Stimulated activated CD8-positive, alpha-beta memory T cell treated with anti-CD3 and anti-CD28 coated beads, Interleukin-15, amount 100 ng/mL, for 48 hours (primary cell): ENCODE results near the gene NPAS2.

Experiments used
- DNase-seq, 2 donors: peaks; one replicate each; pipeline ENCODE4 v3.0.0-alpha.2; 2020; ENCODE audit warnings: low read depth in 2 of 2

Gene NPAS2

DNA sequence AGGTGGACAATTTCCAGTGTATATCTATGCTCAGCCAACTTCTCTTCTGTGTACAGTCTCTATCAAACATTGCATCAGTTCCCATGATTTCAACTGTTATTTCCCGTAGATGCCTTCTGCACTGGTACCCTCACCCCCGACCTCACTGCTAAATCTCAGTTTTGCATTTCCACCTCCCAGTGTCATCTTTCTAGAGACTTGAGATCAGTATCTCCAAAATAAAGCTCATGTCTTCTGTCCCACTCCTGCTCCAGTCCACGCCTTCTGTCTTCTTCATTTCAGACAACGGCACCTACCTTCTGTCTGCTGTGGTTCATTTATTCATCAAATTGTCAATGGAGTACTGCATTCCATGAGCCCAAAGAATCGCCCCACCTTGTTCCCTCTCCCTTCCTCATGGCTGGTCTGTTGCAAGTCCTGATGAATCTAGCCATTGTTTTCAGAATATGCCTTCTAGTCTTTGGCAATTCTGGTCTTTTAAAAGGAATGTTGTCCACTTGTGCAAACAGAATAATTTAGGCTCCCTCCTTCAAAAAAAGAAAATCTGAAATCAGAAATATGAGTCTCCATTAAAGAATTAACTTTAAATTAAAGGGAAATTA is 23.3 kb upstream of the NPAS2 start:
- no peak for DNase-seq

- DNase-seq = no peak
These were observed 20.3 kb upstream of the NPAS2 start for GRCh38 chr2:100799686-100800085.

GRCh38 chr2:100800915-100801314 is 19.0 kb upstream of the NPAS2 start:
- DNase-seq = no peak

- DNase-seq = no peak
These were observed 18.5 kb upstream of the NPAS2 start for GRCh38 chr2:100801402-100801801.

DNA sequence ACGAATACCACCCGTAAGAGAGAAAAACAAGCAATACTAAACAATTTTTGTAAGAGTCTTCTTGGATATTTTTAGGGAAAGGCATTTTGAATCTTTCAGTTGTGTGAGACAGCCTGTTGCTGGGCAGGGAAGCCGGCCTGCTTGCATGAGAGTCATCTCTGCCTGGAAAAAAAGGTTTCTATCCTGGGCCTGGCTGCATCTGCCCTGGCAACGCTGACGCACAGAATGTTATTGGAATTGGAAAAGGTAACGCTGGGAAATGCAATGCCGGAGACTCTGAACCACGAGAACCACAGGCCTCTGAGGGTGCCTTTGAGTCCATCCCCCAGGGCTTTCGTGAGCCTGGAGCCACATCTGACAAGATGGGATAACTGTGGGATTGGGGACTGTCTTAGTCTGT is 17.9 kb upstream of the NPAS2 start:
- DNase-seq = no peak

DNA sequence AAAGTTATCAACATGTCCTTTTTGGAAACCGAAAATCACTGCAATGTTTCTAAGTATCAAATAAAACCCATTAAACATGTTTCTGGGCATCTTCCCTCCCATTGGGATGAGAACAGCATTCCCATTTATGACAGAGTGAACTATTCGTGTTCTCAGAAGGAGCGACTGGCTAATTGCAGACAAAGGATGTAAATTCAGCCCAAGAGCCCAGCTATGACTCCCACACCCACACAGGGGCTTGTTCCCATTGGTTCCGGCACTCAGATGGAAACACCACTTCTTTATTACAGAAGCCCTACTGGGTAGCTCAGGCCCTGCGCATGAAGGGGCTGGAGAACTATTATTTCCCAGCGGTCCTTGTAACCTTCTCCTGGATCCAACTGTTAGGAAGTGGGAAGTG is 16.6 kb upstream of the NPAS2 start:
- no peak for DNase-seq

DNA sequence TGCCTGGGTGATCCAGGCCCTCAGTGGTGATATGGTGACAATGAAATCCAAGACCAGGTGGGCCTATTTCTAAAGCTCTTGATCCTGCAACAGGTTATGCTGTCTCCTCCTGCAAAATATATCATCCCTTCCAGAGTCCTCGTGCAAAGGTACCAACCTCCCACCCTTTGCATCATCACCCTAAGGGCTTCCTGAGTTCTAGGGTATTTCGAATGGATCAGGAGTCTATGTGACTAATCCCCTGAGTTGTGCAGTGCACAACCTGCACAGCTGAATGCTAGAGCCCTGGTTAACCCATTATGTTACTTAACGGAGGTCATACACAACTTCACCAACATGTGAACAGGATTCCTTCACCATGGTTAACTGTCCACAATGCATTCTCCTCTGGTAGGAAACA is 13.4 kb upstream of the NPAS2 start:
- no peak for DNase-seq

DNA sequence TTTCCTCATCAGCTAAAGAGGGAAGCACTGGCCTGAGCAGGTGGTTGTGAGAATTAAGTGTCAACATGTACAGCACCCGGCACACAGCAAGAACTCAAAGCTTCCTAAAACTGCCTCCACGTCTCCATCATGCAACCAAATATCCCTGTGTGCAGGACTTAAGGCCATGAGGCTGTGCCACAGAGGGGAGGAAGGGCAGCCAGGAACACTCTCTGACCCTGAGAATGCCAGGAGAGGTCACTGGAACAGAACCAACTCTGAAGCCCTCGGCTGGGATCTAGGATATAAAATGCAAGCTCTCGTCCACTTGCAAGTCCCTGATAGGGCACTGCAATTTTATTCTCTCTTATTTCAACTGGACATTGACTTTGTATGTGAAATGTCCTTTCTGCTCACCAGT is 12.2 kb upstream of the NPAS2 start:
- DNase-seq = no peak

- DNase-seq = no peak
These were observed 11.4 kb upstream of the NPAS2 start for GRCh38 chr2:100808582-100808981.

DNA sequence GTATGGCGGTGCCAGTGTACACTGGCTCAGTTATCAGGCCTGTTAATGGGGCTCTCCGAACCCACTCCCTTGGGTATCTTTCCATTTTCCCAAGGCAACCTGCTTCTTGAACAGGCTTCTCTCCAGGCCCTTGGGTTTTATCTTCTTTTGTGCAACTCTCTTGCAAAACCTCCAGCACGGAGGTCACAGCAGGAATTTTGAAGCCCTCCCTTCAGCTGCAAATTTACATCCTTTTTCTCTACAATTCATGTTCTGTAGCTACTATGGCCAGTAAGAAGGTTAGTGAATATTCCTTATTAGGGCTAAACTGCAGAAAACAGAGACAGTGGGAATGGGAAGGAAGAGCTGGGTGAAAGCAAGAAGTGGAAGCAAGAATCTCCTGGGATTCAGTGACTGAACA is 10.4 kb upstream of the NPAS2 start:
- DNase-seq = no peak

DNA sequence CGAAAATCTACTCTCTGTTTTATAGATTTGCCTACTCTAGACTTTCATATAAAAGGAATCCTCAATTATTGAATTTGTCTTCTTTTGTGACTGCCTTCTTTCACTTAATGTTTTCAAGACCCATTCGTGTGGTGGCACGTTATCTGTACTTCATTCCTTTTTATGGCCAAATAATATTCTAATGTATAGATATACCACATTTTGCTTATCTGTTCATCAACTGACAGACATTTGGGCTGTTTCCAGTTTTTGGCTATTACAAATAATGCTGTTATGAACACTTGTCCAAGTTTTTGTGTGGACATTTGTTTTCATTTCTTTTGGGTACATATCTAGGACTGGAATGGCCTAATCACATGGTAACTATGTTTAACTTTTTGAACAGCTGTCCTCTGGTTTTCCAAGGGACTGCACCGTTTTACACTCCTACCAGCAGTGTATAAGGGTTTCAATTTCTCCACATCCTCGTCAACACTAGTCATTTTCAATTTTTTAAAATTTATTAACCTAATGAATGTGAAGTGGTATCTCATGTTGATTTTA is 9.3 kb upstream of the NPAS2 start:
- no peak for DNase-seq

DNA sequence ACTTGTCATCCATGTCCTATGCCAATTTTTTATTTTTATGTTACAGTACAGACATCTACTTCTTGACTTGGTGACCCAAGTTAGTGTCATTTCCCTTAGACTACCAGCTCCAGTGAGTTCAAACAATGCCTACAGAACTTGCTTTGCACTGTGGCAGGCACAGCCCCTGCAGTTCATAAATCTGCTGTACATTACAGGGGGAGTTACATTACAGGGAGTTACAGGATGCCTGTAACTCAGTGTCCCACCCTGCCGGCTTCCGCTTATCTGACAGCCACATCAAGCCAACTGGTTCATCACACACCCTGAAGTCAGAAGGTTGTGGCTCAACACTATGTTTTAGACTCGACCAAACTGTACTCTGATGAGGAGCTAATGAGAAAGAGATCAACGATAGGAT is 7.8 kb upstream of the NPAS2 start:
- DNase-seq = no peak

GRCh38 chr2:100812573-100812972 is 7.4 kb upstream of the NPAS2 start:
- no peak for DNase-seq

DNA sequence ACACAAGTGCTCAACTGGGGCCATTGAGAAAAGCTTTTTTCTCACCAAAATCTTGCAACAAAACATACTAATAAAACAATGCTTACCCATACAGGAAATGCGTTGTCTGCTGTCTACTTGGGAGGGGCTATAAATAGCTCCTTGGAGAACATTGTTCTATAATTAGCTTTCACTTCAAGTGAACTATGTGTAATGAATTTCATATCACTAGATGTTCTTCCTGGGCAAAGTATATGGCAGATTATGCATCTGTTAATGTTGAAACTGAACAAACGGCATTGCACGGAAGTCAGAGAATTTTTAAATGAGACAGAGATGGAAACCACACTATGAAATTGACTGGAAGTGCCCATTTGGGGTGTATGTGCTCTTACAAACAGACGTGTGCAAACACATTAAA is 6.4 kb upstream of the NPAS2 start:
- DNase-seq = no peak

DNA sequence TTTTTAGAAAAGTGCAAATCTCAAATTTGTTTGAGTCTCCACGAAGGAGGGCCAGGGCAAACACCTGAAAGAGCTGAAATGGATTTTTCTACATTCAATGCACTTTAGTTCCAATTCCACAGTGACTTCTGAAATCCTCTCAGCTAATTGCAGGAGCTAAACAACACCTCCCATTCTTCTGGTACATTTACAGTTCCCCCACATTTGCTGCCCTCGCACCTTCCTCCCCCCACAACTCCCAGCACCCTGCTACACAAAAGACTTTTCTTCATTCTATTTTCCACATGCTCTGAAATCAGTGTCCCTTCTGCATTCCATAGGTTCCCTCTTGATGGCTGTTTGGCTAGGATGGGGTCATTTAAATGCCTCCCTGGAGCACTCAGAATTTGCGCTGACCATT is 5.9 kb upstream of the NPAS2 start:
- no peak for DNase-seq

GRCh38 chr2:100814453-100814852 is 5.5 kb upstream of the NPAS2 start:
- DNase-seq = no peak

DNA sequence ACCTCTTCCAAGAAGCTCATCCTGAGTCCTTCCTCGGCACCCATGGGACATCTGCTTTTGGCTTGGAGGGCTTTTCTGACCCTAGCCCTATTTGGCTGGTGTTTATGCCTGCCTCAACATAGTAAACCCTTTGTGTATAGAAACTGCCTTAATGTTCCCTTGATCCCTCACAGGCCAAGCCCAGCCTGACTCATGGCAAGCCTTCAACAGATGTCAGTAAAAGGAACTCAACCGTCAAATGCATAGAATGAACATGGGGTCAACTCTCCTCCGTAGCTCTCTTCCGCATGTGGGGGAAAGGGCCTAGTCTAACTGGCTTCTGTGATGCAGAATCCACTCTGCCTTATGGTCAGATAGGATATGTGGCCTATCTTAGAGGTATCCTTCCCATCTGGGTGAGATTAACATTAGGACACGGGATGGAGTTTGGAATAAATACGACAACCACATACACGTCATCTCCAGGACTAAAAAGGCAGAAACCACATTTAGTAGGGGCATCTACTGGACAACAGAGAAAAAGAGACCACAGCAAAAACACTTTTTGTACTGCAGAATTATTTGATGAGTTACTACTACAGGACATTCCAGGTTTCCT is 2.5 kb upstream of the NPAS2 start:
- DNase-seq = no peak

DNA sequence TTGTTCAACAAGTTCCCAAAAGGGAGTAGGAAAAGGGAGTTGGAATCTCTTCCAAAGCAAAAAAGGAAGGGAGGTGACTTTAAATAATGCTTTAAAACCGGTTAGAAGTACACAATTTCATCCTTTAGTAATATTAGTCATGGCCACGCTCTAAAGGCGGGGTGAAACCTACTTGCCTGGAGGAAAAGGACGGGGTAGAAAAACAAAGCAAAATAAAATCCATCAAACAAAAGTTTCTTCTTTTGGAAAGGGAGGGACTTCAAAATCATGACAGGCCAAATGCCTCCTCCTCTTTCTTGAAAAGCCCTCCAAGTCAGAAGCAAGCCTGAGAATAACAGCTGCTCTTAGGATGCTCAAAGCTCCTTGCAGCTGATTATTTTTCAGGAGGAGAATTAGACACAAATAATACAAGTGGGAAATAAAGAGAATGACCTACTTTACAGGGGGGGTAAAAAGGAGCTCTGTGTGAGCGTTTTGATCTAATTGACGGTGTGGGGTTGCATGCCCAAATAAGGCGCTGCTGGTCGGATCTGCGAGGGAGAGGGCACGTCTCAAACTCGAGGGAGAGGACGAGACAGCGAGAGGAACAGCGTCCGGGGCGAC is 1.8 kb upstream of the NPAS2 start:
- DNase-seq = no peak

DNA sequence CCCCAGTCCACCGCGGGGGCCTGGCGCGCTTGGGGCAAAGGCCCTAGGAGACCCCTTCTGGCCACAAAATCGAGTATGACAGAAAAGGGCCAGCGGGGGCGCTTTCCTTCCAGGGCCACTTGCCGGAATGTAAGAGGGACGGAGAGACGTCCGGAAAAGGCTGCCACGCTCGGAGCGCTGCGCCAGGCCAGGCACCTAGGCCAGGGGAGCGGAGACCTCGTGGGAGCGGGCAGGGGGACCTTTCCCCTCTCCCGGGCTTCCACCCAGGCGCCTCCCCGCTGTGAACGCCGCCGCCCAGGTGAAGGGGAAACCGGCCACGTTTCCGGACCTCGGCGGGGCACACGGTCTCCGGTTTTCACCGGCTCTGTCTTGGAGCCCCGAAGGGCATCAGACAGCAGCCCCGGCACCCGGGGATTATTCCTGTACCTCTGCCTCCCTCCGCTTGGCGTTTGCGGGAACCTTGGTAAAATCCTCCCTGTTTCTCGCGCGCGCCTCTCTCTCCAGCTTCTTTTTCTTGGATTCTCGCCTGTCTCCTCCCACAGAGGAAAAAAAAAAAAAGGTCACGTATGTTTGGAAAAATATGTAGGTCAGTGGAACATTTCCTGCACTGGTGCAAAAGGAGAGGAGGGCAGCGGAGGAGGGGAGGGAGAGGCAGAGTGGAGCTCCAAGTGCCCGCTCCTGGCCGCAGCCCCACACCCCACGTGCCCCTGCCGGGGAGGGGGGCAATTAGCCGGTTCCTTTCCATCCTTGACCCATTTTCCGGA is 1.2 kb upstream of the NPAS2 start:
- no peak for DNase-seq

DNA sequence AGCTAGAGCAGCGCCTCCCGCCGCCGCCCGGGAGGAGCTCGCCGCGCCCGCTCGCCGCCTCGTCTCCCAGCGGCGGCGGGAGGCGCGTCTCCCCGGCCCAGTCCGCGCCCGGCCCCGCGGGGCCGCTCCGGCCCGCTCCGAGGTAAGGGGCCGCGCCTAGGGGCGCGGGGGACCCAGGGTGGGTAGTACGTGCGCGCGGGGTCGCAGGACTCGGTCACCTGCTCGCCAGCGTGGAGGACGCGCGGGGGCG is 259 bp downstream of the NPAS2 start:
- no peak for DNase-seq

GRCh38 chr2:100820523-100821254 is 750 bp downstream of the NPAS2 start:
- no peak for DNase-seq

- DNase-seq = no peak
These were observed 1.4 kb downstream of the NPAS2 start for GRCh38 chr2:100821255-100821910.
